WERI-Rb-1 (cell line): Measurements from ENCODE around the gene TMTC1.

Experiments
- DNase-seq: peaks from one replicate; pipeline ENCODE4 v3.0.0-alpha.2; 2020
- H3K27ac ChIP-seq: fragments of 250-450 bp; sonication (Bioruptor Pico); 2 replicates; pipeline ENCODE4 v1.5.1; 2020; ENCODE audit warnings: mild to moderate bottlenecking, moderate library complexity
- H3K27me3 ChIP-seq: fragments of 250-450 bp; sonication (Bioruptor Pico); 2 replicates; pipeline ENCODE4 v1.5.1; 2021; ENCODE audit warnings: mild to moderate bottlenecking, low read depth, moderate library complexity; ENCODE audit not compliant: insufficient read depth, severe bottlenecking
- H3K36me3 ChIP-seq: fragments of 250-450 bp; sonication (Bioruptor Pico); 2 replicates; pipeline ENCODE4 v1.5.1; 2020; ENCODE audit warnings: mild to moderate bottlenecking, moderate library complexity
- H3K4me3 ChIP-seq: 2 replicates; pipeline ENCODE4 v1.5.1; 2011; ENCODE audit warnings: low read depth, mild to moderate bottlenecking, control low read depth, low read length
- H3K9me3 ChIP-seq: fragments of 250-450 bp; sonication (Bioruptor Pico); 2 replicates; pipeline ENCODE4 v1.5.1; 2021; ENCODE audit warnings: mild to moderate bottlenecking, moderate library complexity; ENCODE audit not compliant: severe bottlenecking
- CTCF ChIP-seq: IDR thresholded peaks from 2 replicates; pipeline ENCODE4 v1.5.1; 2011; ENCODE audit warnings: low read depth, mild to moderate bottlenecking, control low read depth, inconsistent platforms, low read length

Gene TMTC1

DNA sequence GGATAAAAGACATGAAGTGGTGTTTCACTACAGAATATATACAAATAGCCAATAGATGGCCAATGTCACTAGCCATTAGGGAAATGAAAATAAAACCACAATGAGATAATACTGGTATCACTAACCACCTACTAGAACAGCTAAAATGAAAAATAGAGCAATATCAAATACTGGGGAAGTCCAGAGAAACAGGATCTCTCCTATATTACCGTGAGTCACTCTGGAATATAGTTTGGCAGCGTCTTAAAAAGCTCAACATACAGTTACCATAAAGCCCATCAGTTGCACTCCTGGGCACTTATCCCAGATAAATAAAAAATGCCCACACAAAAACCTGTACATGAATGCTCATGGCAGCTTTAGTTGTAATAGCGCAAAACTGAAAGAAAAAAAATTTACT, 101.7 kb downstream of the TMTC1 start:
- TF ChIP-seq CTCF, result no peak
- no peaks in the 10 kb centered on the region for H3K27me3 ChIP-seq
- H3K9me3 ChIP-seq, result no peaks in the 10 kb centered on the region
- DNase-seq, result no peak
- no peak overlapping the region for H3K4me3 ChIP-seq
- no peak overlapping the region for H3K27ac ChIP-seq
- H3K36me3 ChIP-seq, result no peaks in the 10 kb centered on the region

DNA sequence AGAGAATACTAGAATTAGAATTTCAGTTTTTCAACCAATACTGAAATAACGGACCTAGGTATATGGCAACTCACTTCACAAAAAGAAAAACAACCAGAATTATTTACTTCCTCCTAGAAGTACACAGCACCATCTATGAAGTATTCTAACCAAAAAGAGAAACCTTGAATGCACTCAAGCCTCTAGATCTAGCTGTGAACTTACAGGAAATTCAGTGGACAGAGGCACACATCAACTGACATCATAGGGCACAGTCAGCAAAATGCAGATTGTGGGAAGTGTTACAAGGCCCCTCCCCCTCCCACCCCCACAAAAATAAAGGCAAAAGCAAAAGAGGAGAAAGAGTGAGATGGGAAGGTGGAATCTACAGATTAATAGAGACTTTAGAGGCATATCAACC, 102.4 kb downstream of the TMTC1 start:
- no peak for TF ChIP-seq CTCF
- no peak for DNase-seq
- Histone ChIP-seq H3K4me3 (no peak overlapping the region), H3K27me3 (no peaks in the 10 kb centered on the region), H3K36me3 (no peaks in the 10 kb centered on the region), H3K9me3 (no peaks in the 10 kb centered on the region), H3K27ac (no peak overlapping the region)

- no peaks in the 10 kb centered on the region for H3K27me3 ChIP-seq
- H3K36me3 ChIP-seq, result no peaks in the 10 kb centered on the region
- TF ChIP-seq CTCF, result no peak
- no peaks in the 10 kb centered on the region for H3K9me3 ChIP-seq
- no peak overlapping the region for H3K4me3 ChIP-seq
- H3K27ac ChIP-seq, result no peak overlapping the region
- DNase-seq, result no peak
These were observed 107.1 kb downstream of the TMTC1 start for GRCh38 chr12:29676676-29677075.

DNA sequence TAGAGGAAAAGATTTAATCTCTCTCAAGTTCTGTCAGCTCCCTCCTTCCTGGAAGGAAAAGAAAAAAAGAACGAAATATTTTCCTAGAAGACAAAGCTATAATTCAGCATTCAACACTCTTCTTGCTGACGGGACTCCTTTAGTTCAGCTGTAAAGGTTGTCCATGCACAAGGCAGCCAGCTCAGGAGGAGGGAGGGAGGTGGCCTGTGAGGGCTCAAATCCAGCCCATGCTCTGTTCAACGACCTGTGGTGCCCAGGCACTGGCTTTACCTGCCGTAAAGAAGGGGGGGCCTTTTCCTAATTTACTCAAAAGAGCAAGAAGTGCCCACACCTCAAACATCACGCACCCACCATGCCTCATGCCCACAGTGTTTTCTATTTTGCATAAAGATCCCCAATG, 109.3 kb downstream of the TMTC1 start:
- Histone ChIP-seq H3K27me3 (no peaks in the 10 kb centered on the region), H3K9me3 (no peaks in the 10 kb centered on the region), H3K4me3 (no peak overlapping the region), H3K36me3 (no peaks in the 10 kb centered on the region), H3K27ac (no peak overlapping the region)
- no peak for TF ChIP-seq CTCF
- no peak for DNase-seq

DNA sequence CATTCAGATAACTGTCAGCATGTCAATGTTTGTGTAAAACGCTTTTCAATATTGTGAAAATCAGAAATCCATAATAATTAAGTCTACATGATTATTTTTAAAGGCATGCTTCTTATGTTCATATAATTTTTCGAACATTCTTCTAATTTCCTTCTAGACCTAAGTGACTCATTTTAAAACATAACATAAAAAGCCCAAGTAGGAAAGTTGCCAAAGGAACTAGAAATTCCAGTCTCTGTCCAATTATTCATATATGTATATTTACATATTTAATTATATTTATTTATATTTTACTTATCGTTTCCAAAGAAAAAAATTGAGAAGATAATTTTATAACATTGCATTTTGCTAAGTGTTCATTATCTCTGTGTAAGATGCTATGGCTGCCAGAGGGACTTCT, 110.4 kb downstream of the TMTC1 start:
- TF ChIP-seq CTCF, result no peak
- Histone ChIP-seq H3K36me3 (no peaks in the 10 kb centered on the region), H3K27me3 (no peaks in the 10 kb centered on the region), H3K9me3 (no peaks in the 10 kb centered on the region), H3K4me3 (no peak overlapping the region), H3K27ac (no peak overlapping the region)
- no peak for DNase-seq

DNA sequence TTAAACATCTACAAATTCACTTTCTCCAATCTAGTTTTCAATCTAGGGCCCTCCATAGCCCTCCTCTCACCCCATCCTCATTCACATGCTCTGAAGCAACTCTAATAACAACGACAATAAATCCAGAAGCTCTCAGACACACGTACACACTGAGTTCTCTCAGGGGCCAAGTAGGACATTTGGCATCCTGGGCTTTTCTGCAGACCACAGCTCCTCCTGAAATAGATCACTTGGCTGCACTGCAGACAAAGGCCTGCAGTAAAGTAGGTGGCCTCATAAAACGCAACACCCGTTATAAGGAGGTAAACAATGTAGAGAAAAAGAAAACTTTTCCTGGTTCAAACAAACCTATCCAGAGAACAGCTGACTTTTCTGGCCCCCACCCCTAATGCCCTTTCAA, 111.2 kb downstream of the TMTC1 start:
- Histone ChIP-seq H3K27me3 (no peaks in the 10 kb centered on the region), H3K36me3 (no peaks in the 10 kb centered on the region), H3K27ac (no peak overlapping the region), H3K9me3 (no peaks in the 10 kb centered on the region), H3K4me3 (no peak overlapping the region)
- no peak for TF ChIP-seq CTCF
- no peak for DNase-seq
